Activated B cell treated with CpG ODN at 0.5 μM for 24 hours (primary cell): Measurements from ENCODE around the gene LIMS2. TPM values are rescaled to one million over a fixed set of nuclear protein-coding genes. Genes with fewer than 3 reads are reported as not detected.

Experiments used
- ATAC-seq: fragments of 200-7000 bp; cut with Tn5 transposase; one replicate; pipeline ENCODE4 v1.10.0; 2021; ENCODE audit warnings: low read depth, mild to moderate bottlenecking, moderate library complexity
- CTCF ChIA-PET: fragments of 350-600 bp; sonication (Branson Sonifier 250); formaldehyde crosslinking; loops from one replicate; lab custom pipeline; 2021; ENCODE audit warnings: antibody characterized with exemption; lab: Charles Lee
- POLR2A ChIA-PET: fragments of 350-600 bp; sonication (Branson Sonifier 250); formaldehyde crosslinking; loops from one replicate; lab custom pipeline; 2021; ENCODE audit warnings: antibody characterized with exemption; lab: Charles Lee
- DNase-seq: peaks from one replicate; pipeline ENCODE4 v3.0.0; 2022
- H3K27ac Mint-ChIP-seq: one replicate; pipeline ENCODE4 v1.8.0; 2020; ENCODE audit warnings: mixed read lengths
- H3K27me3 Mint-ChIP-seq: one replicate; pipeline ENCODE4 v1.8.0; 2021; ENCODE audit warnings: mixed read lengths
- H3K36me3 Mint-ChIP-seq: one replicate; pipeline ENCODE4 v1.8.0; 2021; ENCODE audit warnings: low read depth, mixed read lengths
- H3K4me1 Mint-ChIP-seq: one replicate; pipeline ENCODE4 v1.8.0; 2021; ENCODE audit warnings: mixed read lengths
- H3K4me3 Mint-ChIP-seq: one replicate; pipeline ENCODE4 v1.8.0; 2020; ENCODE audit warnings: mild to moderate bottlenecking, mixed read lengths
- H3K9me3 Mint-ChIP-seq: one replicate; pipeline ENCODE4 v1.8.0; 2020; ENCODE audit warnings: mixed read lengths
- intact Hi-C: fragments of 100-400 bp; cut with micrococcal nuclease; formaldehyde crosslinking; loops from one replicate; pipeline ENCODE4 v1.15.1; 2024
- total RNA-seq: library from RNA; stranded (reverse); gene quantifications from 2 replicates; pipeline ENCODE4 v1.2.3, GENCODE V29; 2022
- TF ChIP-seq, protein P1 (sequence below): fragments of 200-600 bp; IDR thresholded peaks from one replicate; pipeline ENCODE4 v1.8.0; 2022; ENCODE audit warnings: antibody characterized with exemption, mild to moderate bottlenecking

The LIMS2 gene
- total RNA-seq, 1 donor from 2014 or later, result 5.3 TPM

DNA sequence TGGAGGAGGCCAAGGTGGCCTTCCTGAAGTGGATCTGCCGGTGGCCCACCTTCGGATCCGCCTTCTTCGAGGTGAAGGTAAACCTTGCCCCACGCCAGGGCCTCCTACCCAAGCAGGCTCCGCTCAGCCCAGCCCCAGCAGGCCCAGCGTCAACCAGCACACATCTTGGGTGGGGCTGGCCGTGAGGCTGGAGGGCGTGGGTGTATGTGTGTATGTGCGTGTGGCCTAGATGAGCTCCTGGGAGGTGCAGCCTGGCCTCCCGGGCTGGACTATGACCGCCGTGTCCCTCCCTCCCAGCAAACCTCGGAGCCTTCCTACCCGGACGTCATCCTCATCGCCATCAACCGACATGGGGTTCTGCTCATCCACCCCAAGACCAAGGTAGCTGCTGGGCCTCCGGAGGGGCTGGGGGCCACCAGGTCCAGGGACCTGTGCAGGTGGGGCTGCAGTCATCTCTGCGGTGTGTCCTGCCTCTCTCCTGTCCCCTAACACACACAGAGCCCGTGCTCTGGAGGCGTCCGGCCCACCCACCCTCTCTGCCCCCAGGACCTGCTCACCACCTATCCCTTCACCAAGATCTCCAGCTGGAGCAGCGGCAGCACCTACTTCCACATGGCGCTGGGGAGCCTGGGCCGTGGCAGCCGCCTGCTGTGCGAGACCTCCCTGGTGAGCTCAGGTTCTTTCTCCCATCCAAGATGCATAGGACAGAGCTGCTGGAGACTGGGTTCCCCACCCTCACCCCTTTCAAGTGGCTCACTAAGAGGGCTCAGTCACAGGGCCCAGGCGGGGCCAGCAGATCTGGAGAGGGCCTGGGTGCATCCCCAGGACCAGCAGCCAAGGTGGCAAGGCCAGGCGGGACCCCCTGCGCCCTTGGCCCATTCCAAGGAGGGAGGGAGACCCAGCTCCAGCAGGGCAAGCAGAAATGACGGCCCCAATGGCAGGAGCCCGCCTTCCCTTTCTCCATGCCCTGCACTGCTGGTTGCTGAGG, 38.8 kb downstream of the LIMS2 start:
- DNase-seq (no peak), ATAC-seq (no peak)
- POLR2A ChIA-PET, result no interaction called here
- TF ChIP-seq, protein P1, sequence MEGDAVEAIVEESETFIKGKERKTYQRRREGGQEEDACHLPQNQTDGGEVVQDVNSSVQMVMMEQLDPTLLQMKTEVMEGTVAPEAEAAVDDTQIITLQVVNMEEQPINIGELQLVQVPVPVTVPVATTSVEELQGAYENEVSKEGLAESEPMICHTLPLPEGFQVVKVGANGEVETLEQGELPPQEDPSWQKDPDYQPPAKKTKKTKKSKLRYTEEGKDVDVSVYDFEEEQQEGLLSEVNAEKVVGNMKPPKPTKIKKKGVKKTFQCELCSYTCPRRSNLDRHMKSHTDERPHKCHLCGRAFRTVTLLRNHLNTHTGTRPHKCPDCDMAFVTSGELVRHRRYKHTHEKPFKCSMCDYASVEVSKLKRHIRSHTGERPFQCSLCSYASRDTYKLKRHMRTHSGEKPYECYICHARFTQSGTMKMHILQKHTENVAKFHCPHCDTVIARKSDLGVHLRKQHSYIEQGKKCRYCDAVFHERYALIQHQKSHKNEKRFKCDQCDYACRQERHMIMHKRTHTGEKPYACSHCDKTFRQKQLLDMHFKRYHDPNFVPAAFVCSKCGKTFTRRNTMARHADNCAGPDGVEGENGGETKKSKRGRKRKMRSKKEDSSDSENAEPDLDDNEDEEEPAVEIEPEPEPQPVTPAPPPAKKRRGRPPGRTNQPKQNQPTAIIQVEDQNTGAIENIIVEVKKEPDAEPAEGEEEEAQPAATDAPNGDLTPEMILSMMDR, result no peak
- peaks cover 98% of the 10 kb centered on the region for H3K4me1 Mint-ChIP-seq
- H3K9me3 Mint-ChIP-seq, result no peaks in the 10 kb centered on the region
- intact Hi-C loops, result loop anchor here (10.0 kb wide), 1 partner anchor 552 kb away; no protein-coding TSS in a partner anchor
- peak overlapping the region; percentile 50 for H3K4me3 Mint-ChIP-seq
- H3K27ac Mint-ChIP-seq, result peak overlapping the region; percentile 72
- H3K27me3 Mint-ChIP-seq, result no peaks in the 10 kb centered on the region
- CTCF ChIA-PET, result interaction anchor here (6.2 kb wide), 1 partner anchor 45 kb away, joined by 41 read pairs; no protein-coding TSS in a partner anchor
- no peaks in the 10 kb centered on the region for H3K36me3 Mint-ChIP-seq

DNA sequence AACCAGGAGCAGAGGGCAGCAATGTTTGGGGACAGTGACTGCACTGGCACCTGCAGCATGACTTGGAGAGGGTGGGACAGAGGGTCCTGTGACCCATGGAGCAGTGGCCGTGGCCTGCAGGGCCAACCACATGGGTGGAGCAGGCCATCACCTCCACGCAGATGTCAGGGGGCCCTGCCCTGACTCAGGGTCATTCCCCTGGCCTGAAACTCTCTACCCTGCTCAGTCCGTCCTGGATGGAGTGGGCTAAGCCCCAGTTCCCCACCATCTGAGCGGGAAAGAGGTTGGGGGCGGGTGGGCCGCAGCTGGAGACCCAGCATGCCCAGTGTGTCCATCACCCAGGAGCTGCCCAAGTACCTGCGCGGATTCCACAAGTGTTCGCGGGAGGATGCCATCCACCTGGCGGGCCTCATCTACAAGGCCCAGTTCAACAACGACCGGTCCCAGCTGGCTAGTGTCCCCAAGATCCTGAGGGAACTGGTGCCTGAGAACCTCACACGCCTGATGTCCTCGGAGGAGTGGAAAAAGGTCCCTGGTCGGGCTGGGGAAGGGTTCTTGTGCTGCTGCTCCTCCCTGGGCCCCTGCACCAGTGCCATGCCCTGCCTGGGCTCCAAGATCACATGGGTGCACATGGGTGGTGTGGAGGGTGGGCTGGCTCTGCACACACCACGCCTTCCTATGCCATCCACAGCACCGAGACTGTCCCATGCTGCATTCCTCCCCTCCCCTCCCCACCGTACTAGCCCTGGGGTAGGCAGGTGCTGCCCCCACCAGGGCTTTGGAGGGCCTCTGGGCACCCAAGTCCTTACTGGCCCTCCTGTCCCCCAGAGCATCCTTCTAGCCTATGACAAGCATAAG, 39.7 kb downstream of the LIMS2 start:
- Mint-ChIP-seq H3K27ac (peak overlapping the region; percentile 83), H3K36me3 (no peaks in the 10 kb centered on the region), H3K4me3 (no peak overlapping the region), H3K27me3 (no peaks in the 10 kb centered on the region), H3K9me3 (no peaks in the 10 kb centered on the region), H3K4me1 (peaks cover 98% of the 10 kb centered on the region)
- CTCF ChIA-PET, result no interaction called here
- TF ChIP-seq, protein P1, result no peak
- POLR2A ChIA-PET, result no interaction called here
- DNase-seq (no peak), ATAC-seq (no peak)
- intact Hi-C loops, result loop anchor here (10.0 kb wide), 1 partner anchor 551 kb away; no protein-coding TSS in a partner anchor

DNA sequence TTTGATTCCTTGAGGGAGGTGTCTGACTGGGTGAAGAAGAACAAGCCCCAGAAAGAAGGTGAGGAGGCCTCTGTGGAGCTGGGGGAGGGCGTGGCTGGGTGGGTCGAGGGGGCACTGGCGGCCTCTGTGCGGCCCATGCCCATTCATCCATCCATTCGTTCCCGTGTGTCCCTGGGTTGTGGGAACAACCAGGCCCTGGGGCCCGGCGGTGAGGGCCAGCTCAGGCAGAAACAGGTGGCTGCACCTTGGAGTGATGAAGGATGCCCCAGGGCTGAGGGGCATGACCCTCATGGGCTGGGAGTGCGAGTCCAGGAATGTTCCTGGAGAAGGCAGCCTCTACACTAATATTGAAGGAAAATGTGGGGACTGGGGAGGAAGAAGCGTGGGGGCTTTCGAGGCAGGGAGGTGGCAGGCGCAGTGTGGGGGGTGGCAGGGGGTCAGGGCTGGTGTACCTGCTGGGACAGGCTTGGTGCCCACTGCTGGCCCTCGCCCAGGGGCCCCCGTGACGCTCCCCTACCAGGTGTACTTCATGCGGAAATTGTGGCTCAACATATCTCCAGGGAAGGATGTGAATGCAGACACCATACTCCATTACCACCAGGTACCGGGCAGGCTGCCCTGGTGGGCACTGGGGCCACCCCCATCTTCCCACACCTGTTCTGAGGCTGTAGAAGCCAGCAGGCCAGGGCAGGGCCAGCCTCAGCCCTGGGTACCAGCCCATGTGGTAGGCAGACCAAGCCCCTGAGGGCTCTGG, 40.5 kb downstream of the LIMS2 start:
- H3K4me1 Mint-ChIP-seq, result peaks cover 98% of the 10 kb centered on the region
- no peaks in the 10 kb centered on the region for H3K36me3 Mint-ChIP-seq
- H3K27ac Mint-ChIP-seq, result peak overlapping the region; percentile 83
- intact Hi-C loops, result loop anchor here (10.0 kb wide), 1 partner anchor 550 kb away; no protein-coding TSS in a partner anchor
- ATAC-seq (no peak), DNase-seq (no peak)
- ChIA-PET CTCF (interaction anchor here (0.5 kb wide), 1 partner anchor 471 kb away, joined by 3 read pairs; no protein-coding TSS in a partner anchor), POLR2A (interaction anchor here (0.5 to 0.8 kb wide), 2 partner anchors 44 to 593 kb away, joined by 3 to 4 read pairs; no protein-coding TSS in a partner anchor)
- H3K27me3 Mint-ChIP-seq, result no peaks in the 10 kb centered on the region
- TF ChIP-seq, protein P1, result no peak
- no peak overlapping the region for H3K4me3 Mint-ChIP-seq
- H3K9me3 Mint-ChIP-seq, result no peaks in the 10 kb centered on the region

DNA sequence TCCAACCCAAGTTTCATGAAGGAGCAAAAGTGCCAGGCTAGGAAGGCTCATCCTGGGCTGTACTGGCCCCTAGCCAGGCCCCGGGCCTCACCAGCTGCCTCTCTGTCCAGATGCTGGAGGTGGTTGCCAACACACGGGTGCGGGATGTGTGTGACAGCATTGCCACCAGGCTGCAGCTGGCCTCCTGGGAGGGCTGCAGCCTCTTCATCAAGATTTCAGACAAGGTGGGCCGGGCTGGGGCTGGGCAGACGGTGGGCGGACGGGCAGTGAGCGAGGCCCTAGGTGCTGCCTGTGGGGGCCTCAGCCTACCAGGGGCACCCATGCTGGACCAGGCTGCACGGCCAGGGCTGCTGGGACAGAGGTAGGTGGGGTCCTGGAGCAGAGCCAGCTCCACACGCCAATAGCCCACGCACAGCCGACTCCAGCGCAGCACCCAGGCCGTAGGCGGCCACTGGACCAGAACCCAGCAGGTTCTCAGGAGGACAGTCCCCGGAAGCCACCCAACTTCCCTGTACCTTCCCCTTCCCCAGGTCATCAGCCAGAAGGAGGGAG, 41.2 kb downstream of the LIMS2 start:
- POLR2A ChIA-PET, result interaction anchor here (0.5 to 0.8 kb wide), 3 partner anchors 28 to 594 kb away, joined by 3 to 4 read pairs (median 3); no protein-coding TSS in a partner anchor
- Mint-ChIP-seq H3K4me1 (peaks cover 97% of the 10 kb centered on the region), H3K27ac (peak overlapping the region; percentile 83), H3K4me3 (peak overlapping the region; percentile 52), H3K27me3 (no peaks in the 10 kb centered on the region), H3K9me3 (no peaks in the 10 kb centered on the region), H3K36me3 (no peaks in the 10 kb centered on the region)
- ATAC-seq, result peak; percentile 5
- intact Hi-C loops, result loop anchor here (10.0 kb wide), 1 partner anchor 549 kb away; no protein-coding TSS in a partner anchor
- TF ChIP-seq, protein P1, result no peak
- CTCF ChIA-PET, result interaction anchor here (0.5 to 0.7 kb wide), 2 partner anchors 42 to 472 kb away, joined by 3 read pairs; no protein-coding TSS in a partner anchor
- DNase-seq, result no peak
